ENCODE data around the gene CYP2C9. TPM values are rescaled to one million over a fixed set of nuclear protein-coding genes. Genes with fewer than 3 reads are reported as not detected.

The CYP2C9 gene
- total RNA-seq (2022; extraction: Qiagen RNA extraction; ENCODE audit: low read depth) = 0.07 to 0.11 TPM in 2 of 5 replicates, not detected in the others

GRCh38 chr10:94938383-94938782, at the start of gene CYP2C9:
CYP2C9 (plus strand) TSS chr10:94938658; CDS start chr10:94938683, 25 bp downstream.

Other genes with a start within 250 kb of the CYP2C9 start
- 0.02 TPM in 1 of 5 replicates, not detected in the others for gene CYP2C19, start 176.0 kb upstream of the CYP2C9 start, total RNA-seq (2022; extraction: Qiagen RNA extraction; ENCODE audit: low read depth)
- 0.17 TPM in 1 of 5 replicates, not detected in the others for gene CYP2C8, start 130.8 kb downstream of the CYP2C9 start, total RNA-seq (2022; extraction: Qiagen RNA extraction; ENCODE audit: low read depth)

Measured in A549 treated with CpdA at 1 μM for 4 hours (cell line).